H1 (cell line): Measurements from ENCODE around the gene GPATCH4. TPM values are rescaled to one million over a fixed set of nuclear protein-coding genes. Genes with fewer than 3 reads are reported as not detected.

Experiments used
- CTCF ChIA-PET: fragments of 300-600 bp; sonication (Branson Sonifier 250); formaldehyde crosslinking; loops from one replicate; lab custom pipeline; 2021; ENCODE audit not compliant: partially characterized antibody; lab: Charles Lee
- POLR2A ChIA-PET: fragments of 300-600 bp; sonication (Branson Sonifier 250); formaldehyde crosslinking; loops from one replicate; lab custom pipeline; 2021; ENCODE audit warnings: inconsistent platforms; ENCODE audit not compliant: partially characterized antibody; lab: Charles Lee
- DNase-seq, 2 experiments: peaks; one replicate each; pipeline versions ENCODE4 v3.0.0 to v3.0.0-alpha.2; 2010 to 2022; ENCODE audit warnings: low spot score in 2 of 2, low read depth in 1 of 2, mixed read lengths in 1 of 2
- FAIRE-seq: peaks from 2 replicates; lab custom pipeline; 2011; peaks lifted over from hg19 to GRCh38; lab: Jason Lieb, UNC
- H2AFZ ChIP-seq: 2 replicates; pipeline ENCODE4 v1.8.1; 2012; ENCODE audit warnings: low read length, inconsistent platforms
- H2AK5ac ChIP-seq: 2 replicates; pipeline ENCODE4 v1.6.1; 2013; ENCODE audit warnings: low read depth, low read length
- H2BK120ac ChIP-seq: replicated peaks from 2 replicates; pipeline ENCODE3; 2013; ENCODE audit warnings: low read depth, low read length, inconsistent platforms
- H2BK12ac ChIP-seq: 2 replicates; pipeline ENCODE4 v1.6.1; 2013; ENCODE audit warnings: low read depth, low read length
- H2BK15ac ChIP-seq: 2 replicates; pipeline ENCODE4 v1.6.1; 2013; ENCODE audit warnings: low read length
- H2BK20ac ChIP-seq: 2 replicates; pipeline ENCODE4 v1.6.1; 2013; ENCODE audit warnings: low read length
- H2BK5ac ChIP-seq: 2 replicates; pipeline ENCODE4 v1.6.1; 2013; ENCODE audit warnings: low read depth, low read length
- H3K14ac ChIP-seq: 2 replicates; pipeline ENCODE4 v1.6.1; 2013; ENCODE audit warnings: inconsistent platforms; ENCODE audit not compliant: insufficient read length
- H3K18ac ChIP-seq: 2 replicates; pipeline ENCODE4 v1.6.1; 2013; ENCODE audit warnings: low read length; ENCODE audit errors: extremely low read depth
- H3K23ac ChIP-seq: 2 replicates; pipeline ENCODE4 v1.6.1; 2013; ENCODE audit warnings: inconsistent platforms; ENCODE audit not compliant: insufficient read length
- H3K23me2 ChIP-seq: 2 replicates; pipeline ENCODE4 v1.6.1; 2013; ENCODE audit warnings: low read depth, low read length
- H3K27ac ChIP-seq: 2 replicates; pipeline ENCODE4 v1.6.1; 2011; ENCODE audit warnings: low read depth, low read length, inconsistent platforms
- H3K27me3 ChIP-seq, 4 experiments: replicated peaks in 1 of 4; 1 replicate in 1 of 4; 2 replicates in 3 of 4; pipeline versions ENCODE4 v1.6.1 to v1.8.1; 2011 to 2013; ENCODE audit warnings: low read length in 3 of 4, mild to moderate bottlenecking in 3 of 4, inconsistent platforms in 2 of 4, mixed read lengths in 2 of 4, moderate library complexity in 1 of 4; ENCODE audit not compliant: control insufficient read depth in 3 of 4, insufficient read depth in 3 of 4; ENCODE audit errors: extremely low read depth in 1 of 4
- H3K36me3 ChIP-seq, 4 experiments: 2 replicates each; pipeline versions ENCODE4 v1.6.1 to v1.8.1; 2011 to 2013; ENCODE audit warnings: mild to moderate bottlenecking in 4 of 4, low read length in 3 of 4, moderate library complexity in 2 of 4, control low read depth in 1 of 4, inconsistent platforms in 1 of 4; ENCODE audit not compliant: insufficient read depth in 4 of 4, control insufficient read depth in 2 of 4
- H3K4ac ChIP-seq: replicated peaks from 2 replicates; pipeline ENCODE3; 2013; ENCODE audit warnings: low read length, low read depth, mixed read lengths, inconsistent platforms; ENCODE audit not compliant: insufficient read length
- H3K4me1 ChIP-seq, 4 experiments: replicated peaks in 1 of 4; 1 replicate in 1 of 4; 2 replicates in 3 of 4; pipeline versions ENCODE4 v1.6.1 to v1.8.1; 2011 to 2013; ENCODE audit warnings: low read length in 3 of 4, inconsistent platforms in 2 of 4, mixed read lengths in 1 of 4; ENCODE audit not compliant: insufficient read depth in 4 of 4, control insufficient read depth in 3 of 4
- H3K4me2 ChIP-seq, 2 experiments: 2 replicates each; pipeline versions ENCODE4 v1.6.1 to v1.8.1; 2011 to 2013; ENCODE audit warnings: low read depth in 2 of 2, low read length in 2 of 2, control low read depth in 1 of 2, inconsistent platforms in 1 of 2, mild to moderate bottlenecking in 1 of 2; ENCODE audit not compliant: insufficient read depth in 1 of 2
- H3K4me3 ChIP-seq, 4 experiments: fragments of 200-600, 300-600 bp in 1 of 4; sonication (generic), shearing (Covaris generic), sonication (Bioruptor Twin) in 1 of 4; 2 replicates each; pipeline versions ENCODE4 v1.5.1 to v1.8.1; 2011 to 2016; ENCODE audit warnings: low read length in 4 of 4, low read depth in 3 of 4, control low read depth in 2 of 4, inconsistent platforms in 2 of 4, mild to moderate bottlenecking in 2 of 4, mixed read lengths in 1 of 4, moderate library complexity in 1 of 4; ENCODE audit not compliant: insufficient read depth in 2 of 4; ENCODE audit errors: extremely low read depth in 1 of 4
- H3K56ac ChIP-seq: replicated peaks from 2 replicates; pipeline ENCODE3; 2013; ENCODE audit warnings: low read depth, mild to moderate bottlenecking, mixed read lengths, low read length, inconsistent platforms; ENCODE audit not compliant: insufficient read length
- H3K79me1 ChIP-seq: 2 replicates; pipeline ENCODE4 v1.6.1; 2013; ENCODE audit warnings: low read depth, low read length, control low read depth
- H3K79me2 ChIP-seq, 2 experiments: 2 replicates each; pipeline versions ENCODE4 v1.6.1 to v1.8.1; 2012 to 2013; ENCODE audit warnings: low read length in 2 of 2, mild to moderate bottlenecking in 2 of 2, inconsistent platforms in 1 of 2; ENCODE audit not compliant: insufficient read depth in 2 of 2, control insufficient read depth in 1 of 2
- H3K9ac ChIP-seq, 4 experiments: replicated peaks in 1 of 4; 1 replicate in 1 of 4; 2 replicates in 3 of 4; pipeline versions ENCODE4 v1.6.1 to v1.8.1; 2011 to 2013; ENCODE audit warnings: low read depth in 3 of 4, low read length in 3 of 4, control low read depth in 2 of 4, mild to moderate bottlenecking in 2 of 4, moderate library complexity in 2 of 4, inconsistent platforms in 1 of 4; ENCODE audit errors: extremely low read depth in 1 of 4
- H3K9me3 ChIP-seq, 2 experiments: 2 replicates each; pipeline versions ENCODE4 v1.6.1 to v1.8.1; 2012 to 2013; ENCODE audit warnings: mild to moderate bottlenecking in 2 of 2, moderate library complexity in 2 of 2, control low read depth in 1 of 2, inconsistent platforms in 1 of 2, low read depth in 1 of 2, low read length in 1 of 2, mixed read lengths in 1 of 2; ENCODE audit not compliant: insufficient read depth in 2 of 2
- H4K20me1 ChIP-seq, 2 experiments: replicated peaks in 1 of 2; 2 replicates each; pipeline versions ENCODE3 to v1.8.1; 2011 to 2013; ENCODE audit warnings: inconsistent platforms in 2 of 2, low read length in 2 of 2, mild to moderate bottlenecking in 1 of 2; ENCODE audit not compliant: insufficient read depth in 2 of 2, control insufficient read depth in 1 of 2
- H4K5ac ChIP-seq: 2 replicates; pipeline ENCODE4 v1.6.1; 2013; ENCODE audit warnings: low read length, low read depth, mixed read lengths, inconsistent platforms; ENCODE audit not compliant: insufficient read length
- H4K8ac ChIP-seq: 2 replicates; pipeline ENCODE4 v1.8.0; 2013; ENCODE audit warnings: mild to moderate bottlenecking, moderate library complexity, low read length, inconsistent platforms; ENCODE audit not compliant: insufficient read depth; ENCODE audit errors: extremely low read depth
- H4K91ac ChIP-seq: replicated peaks from 2 replicates; pipeline ENCODE3; 2013; ENCODE audit warnings: low read length, mixed read lengths, inconsistent platforms; ENCODE audit not compliant: insufficient read length
- BACH1 ChIP-seq: IDR thresholded peaks from 2 replicates; pipeline ENCODE4 v1.6.1; 2012; ENCODE audit warnings: low read length, improper control_type of control experiment
- CHD1 ChIP-seq: IDR thresholded peaks from 2 replicates; pipeline ENCODE4 v1.6.1; 2012; ENCODE audit warnings: low read depth, low read length, improper control_type of control experiment
- FOSL1 ChIP-seq: IDR thresholded peaks from 2 replicates; pipeline ENCODE4 v1.6.1; 2011; ENCODE audit warnings: mild to moderate bottlenecking, low read depth, low read length, moderate library complexity; ENCODE audit not compliant: insufficient read depth
- GABPA ChIP-seq: IDR thresholded peaks from 2 replicates; pipeline ENCODE4 v1.6.1; 2011; ENCODE audit warnings: mild to moderate bottlenecking, low read length, moderate library complexity, borderline replicate concordance; ENCODE audit not compliant: insufficient read depth
- JUND ChIP-seq: IDR thresholded peaks from 2 replicates; pipeline ENCODE4 v1.6.1; 2011; ENCODE audit warnings: mild to moderate bottlenecking, improper control_type of control experiment, low read length
- KDM4A ChIP-seq: IDR thresholded peaks from one replicate; pipeline ENCODE4 v1.7.1; 2012; ENCODE audit warnings: low read depth, mild to moderate bottlenecking, moderate library complexity, low read length, inconsistent platforms; ENCODE audit not compliant: severe bottlenecking
- SAP30 ChIP-seq: fragments of 300-600 bp; sonication (generic); IDR thresholded peaks from 2 replicates; pipeline ENCODE4 v1.7.1; 2012; ENCODE audit warnings: low read length, moderate library complexity, mild to moderate bottlenecking, inconsistent platforms; ENCODE audit not compliant: insufficient read depth, insufficient replicate concordance
- SIRT6 ChIP-seq: IDR thresholded peaks from one replicate; pipeline ENCODE4 v1.7.1; 2012; ENCODE audit warnings: low read length, inconsistent platforms
- SIX5 ChIP-seq: IDR thresholded peaks from 2 replicates; pipeline ENCODE4 v1.6.1; 2011; ENCODE audit warnings: mild to moderate bottlenecking, low read depth, low read length
- SP2 ChIP-seq: IDR thresholded peaks from 2 replicates; pipeline ENCODE4 v1.6.1; 2012; ENCODE audit warnings: mild to moderate bottlenecking, low read length, inconsistent platforms
- SP4 ChIP-seq: IDR thresholded peaks from 2 replicates; pipeline ENCODE4 v1.6.1; 2012; ENCODE audit warnings: low read length, inconsistent platforms
- SUZ12 ChIP-seq: fragments of 200-600 bp; sonication (generic); IDR thresholded peaks from 2 replicates; pipeline ENCODE4 v1.6.1; 2012; ENCODE audit warnings: mild to moderate bottlenecking, inconsistent platforms, low read length, moderate library complexity, mixed read lengths
- TBP ChIP-seq: IDR thresholded peaks from 2 replicates; pipeline ENCODE4 v1.6.1; 2011; ENCODE audit warnings: low read depth, low read length, improper control_type of control experiment
- ZNF274 ChIP-seq: IDR thresholded peaks from 2 replicates; pipeline ENCODE4 v1.7.0; 2012; ENCODE audit warnings: low read length, borderline replicate concordance; ENCODE audit errors: extremely low read depth
- WGBS, 2 experiments: shearing (Covaris generic) in 1 of 2; methylation state at CpG; one replicate each; pipeline versions ENCODE4 v1.1.6 to v1.1.7; 2013 to 2015; ENCODE audit warnings: low lambda C conversion rate in 2 of 2, mixed read lengths in 2 of 2, inconsistent platforms in 1 of 2, low coverage in 1 of 2, missing lambda C conversion rate in 1 of 2; ENCODE audit not compliant: insufficient replicate concordance in 2 of 2, insufficient coverage in 1 of 2, insufficient read length in 1 of 2; ENCODE audit errors: extremely low coverage in 1 of 2, missing lambda C conversion rate in 1 of 2; 5-methylcytosine and 5-hydroxymethylcytosine counted together
- polyA plus RNA-seq, 7 experiments: library from polyadenylated mRNA; depleted of rRNA in 3 of 7; stranded (reverse) in 5 of 7; unstranded in 2 of 7; fragments of >200 nt in 5 of 7; fragments of 200-250 nt in 2 of 7; gene quantifications; 1 replicate in 5 of 7; 2 replicates in 1 of 7; 4 replicates in 1 of 7; pipeline versions ENCODE4 v1.2.1 to v1.2.3, GENCODE V29; 2011 to 2013; ENCODE audit warnings: missing spikeins in 2 of 7, mixed read lengths in 2 of 7
- total RNA-seq: library from RNA; stranded (reverse); fragmentation: NEBNext Ultra II Directional; extraction: Animal tissue kit (Norgen Biotek cat#: 25700); gene quantifications from 2 replicates; pipeline ENCODE4 v1.2.1, GENCODE V29; 2021

GPATCH4 gene
- total and polyA plus RNA-seq, 2 of the 8 experiments (the other 6 are each of a cell fraction or from before 2014, with no cell fraction given) = 20.5 to 47.9 TPM

DNA sequence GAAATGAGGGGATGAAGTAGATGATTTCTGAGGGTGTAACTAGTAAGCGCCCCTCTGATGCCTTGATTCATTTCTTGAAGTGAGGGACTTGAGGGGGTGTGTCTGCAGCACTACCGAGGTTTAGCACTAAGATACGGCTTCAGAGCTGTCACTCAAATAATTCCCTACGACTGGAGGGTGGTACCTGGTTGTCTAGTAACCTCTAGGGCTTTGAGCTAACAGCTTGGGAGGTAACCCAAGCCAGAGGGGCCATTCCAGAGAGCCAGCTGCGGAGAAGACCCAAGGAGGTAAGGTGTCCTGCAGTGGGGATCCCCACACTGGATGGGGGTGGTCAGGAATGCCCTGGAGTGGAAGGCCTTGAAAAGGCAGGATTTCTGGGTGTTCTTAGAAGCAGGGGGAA lies 21.8 kb downstream of the GPATCH4 start, which contains the start of gene TTC24:
Gene TTC24 (plus strand): TSS at position 252 of the 400 bp plus-strand sequence. CDS start 1,642 bp downstream, outside the sequence.
- Histone ChIP-seq H3K4me2 (no peak within 1 kb of the TSS), H4K5ac (no peak within 1 kb of the TSS), H3K79me1 (no peaks in the 10 kb centered on the region), H2AFZ (0 out of 2 replicates have a peak within 1 kb of the TSS, but pooled peaks have one; percentile 24), H3K4ac (no peak within 1 kb of the TSS), H3K14ac (no peak within 1 kb of the TSS), H3K4me3 (no peak within 1 kb of the TSS), H3K18ac (no peak within 1 kb of the TSS), H4K20me1 (no peaks in the 10 kb centered on the region), H2BK12ac (no peak within 1 kb of the TSS), H3K23ac (no peak within 1 kb of the TSS), H3K36me3 (no peaks in the 10 kb centered on the region), H3K56ac (no peak within 1 kb of the TSS), H3K9me3 (no peaks in the 10 kb centered on the region), H3K27me3 (no peaks in the 10 kb centered on the region), H2BK15ac (no peak within 1 kb of the TSS), H3K23me2 (no peaks in the 10 kb centered on the region; the same call in 1 of the 2 replicates), H2BK120ac (no peak within 1 kb of the TSS), H3K9ac (no peak within 1 kb of the TSS), H4K8ac (no peak within 1 kb of the TSS), H2BK20ac (no peak within 1 kb of the TSS), H2AK5ac (no peak within 1 kb of the TSS), H3K27ac (no peak within 1 kb of the TSS), H3K79me2 (no peaks in the 10 kb centered on the region), H2BK5ac (no peak within 1 kb of the TSS), H3K4me1 (peaks cover 0 to 4% (median 1%) of the 10 kb centered on the region in 4 experiments; a peak in 5 of 7 replicates), H4K91ac (no peak within 1 kb of the TSS)
- DNase-seq (no peak), FAIRE-seq (no peak)
- TF ChIP-seq BACH1 = no peak
- no peak for TF ChIP-seq FOSL1
- TF ChIP-seq SIRT6 = no peak
- TF ChIP-seq CHD1 = no peak
- TF ChIP-seq KDM4A = no peak
- TF ChIP-seq ZNF274 = no peak
- TF ChIP-seq SP4 = no peak
- no peak for TF ChIP-seq SIX5
- no peak for TF ChIP-seq JUND
- no peak for TF ChIP-seq SAP30
- no peak for TF ChIP-seq TBP
- no peak for TF ChIP-seq SUZ12
- TF ChIP-seq GABPA = no peak
- no peak for TF ChIP-seq SP2
- 82% methylated on average over 5 of the region's 5 CpGs; no CpG with 5 or more reads in 1 of the 2 experiments for WGBS, 2 experiments
- ChIA-PET POLR2A (interaction anchor here (1.0 to 2.7 kb wide), 3 partner anchors 13 to 88 kb away, joined by 3 to 16 read pairs (median 3); partner anchors contain the start of gene NAXE), CTCF (interaction anchor here (0.7 to 5.1 kb wide), 17 partner anchors 9 to 194 kb away, joined by 3 to 55 read pairs (median 4); partner anchors contain the start of genes BCAN, GPATCH4, HAPLN2 and NAXE)
